Esophagus squamous epithelium (tissue), 4 donors: ENCODE measurements around the gene JARID2.

Experiments used
- CTCF ChIP-seq, 6 experiments: fragments of 450-650 bp in 4 of 6; fragments of 200-600 bp in 2 of 6; sonication (generic) in 2 of 6; IDR thresholded peaks; one replicate each; pipeline ENCODE4 v1.5.1; 2016 to 2019; ENCODE audit warnings: antibody characterized with exemption in 6 of 6, mild to moderate bottlenecking in 4 of 6, moderate library complexity in 4 of 6
- POLR2A ChIP-seq, 4 donors: fragments of 450-650 bp; IDR thresholded peaks; one replicate each; pipeline ENCODE4 v1.6.1; 2017; ENCODE audit warnings: antibody characterized with exemption in 4 of 4, mild to moderate bottlenecking in 4 of 4, moderate library complexity in 3 of 4

- TF ChIP-seq CTCF (IDR thresholded peaks at IDR 0.05) (no peak), POLR2A (IDR thresholded peaks at IDR 0.05) (no peak)
Observed at GRCh38 chr6:15264902-15265761, 19.3 kb downstream of the JARID2 start.
